Fibroblast of villous mesenchyme (primary cell): Measurements from ENCODE around the gene RNF4. TPM values are rescaled to one million over a fixed set of nuclear protein-coding genes. Genes with fewer than 3 reads are reported as not detected.

ENCODE experiments used
- DNase-seq: peaks from one replicate; pipeline ENCODE4 v3.0.0-alpha.2; 2010; ENCODE audit warnings: low read depth
- H3K4me3 ChIP-seq: 2 replicates; pipeline ENCODE4 v1.5.1; 2011; ENCODE audit warnings: low read depth, mild to moderate bottlenecking, low read length
- total RNA-seq: library from RNA; depleted of rRNA; stranded (reverse); fragments of >200 nt; gene quantifications from 2 replicates; pipeline ENCODE4 v1.2.3, GENCODE V29; 2012
- TF ChIP-seq, protein P1 (sequence below): IDR thresholded peaks from 2 replicates; pipeline ENCODE4 v1.5.1; 2012; ENCODE audit warnings: low read depth, mild to moderate bottlenecking, low read length; ENCODE audit not compliant: insufficient read depth

Gene RNF4
- total RNA-seq, 1 donor: 63.9 TPM

DNA sequence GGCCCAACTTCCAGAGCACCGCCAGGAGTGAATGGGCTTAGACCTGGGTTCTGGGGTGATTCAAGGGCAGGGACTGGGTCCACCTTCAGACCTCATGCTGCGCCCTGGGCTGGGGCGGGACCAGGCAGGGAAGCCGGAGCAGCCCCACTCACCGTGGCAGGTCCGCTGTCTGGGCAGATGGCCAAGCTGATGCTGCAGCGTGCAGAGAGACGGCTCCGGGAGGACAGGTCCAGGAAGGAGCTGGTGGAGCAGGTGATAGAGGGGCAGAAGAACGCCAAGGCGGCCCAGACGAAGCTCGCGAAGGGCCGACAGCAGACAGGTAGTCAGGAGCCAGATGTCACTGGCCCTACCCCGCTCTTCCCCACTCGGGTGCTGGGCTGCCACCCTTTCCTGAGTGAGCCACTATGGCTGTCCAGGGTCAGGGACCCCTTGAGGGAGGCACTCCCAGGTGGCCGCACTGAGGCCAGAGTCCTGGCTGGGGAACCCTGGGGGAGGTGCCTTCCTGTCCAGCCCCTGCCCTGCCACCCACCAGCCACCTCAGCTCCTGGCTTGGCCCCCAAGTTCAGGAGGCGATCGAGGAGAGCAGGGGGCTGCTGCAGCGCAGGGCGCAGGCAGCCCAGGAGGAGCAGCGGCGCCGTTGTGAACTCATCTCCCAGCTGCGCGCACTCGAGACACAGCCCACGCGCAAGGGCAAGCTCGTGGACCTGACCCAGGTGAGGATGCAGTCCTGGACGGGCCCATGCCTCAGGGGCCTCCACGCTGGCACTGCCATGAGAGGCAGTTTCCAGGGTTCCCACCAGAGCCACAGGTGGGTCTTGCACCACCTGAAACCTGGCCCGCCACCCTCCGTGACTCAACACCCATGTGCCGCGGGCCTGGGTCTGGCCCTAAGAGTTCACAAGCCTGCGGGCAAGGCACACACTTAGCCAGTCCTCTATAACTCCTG lies 10.1 kb upstream of the RNF4 start:
- no peak overlapping the region for H3K4me3 ChIP-seq
- TF ChIP-seq, protein P1, sequence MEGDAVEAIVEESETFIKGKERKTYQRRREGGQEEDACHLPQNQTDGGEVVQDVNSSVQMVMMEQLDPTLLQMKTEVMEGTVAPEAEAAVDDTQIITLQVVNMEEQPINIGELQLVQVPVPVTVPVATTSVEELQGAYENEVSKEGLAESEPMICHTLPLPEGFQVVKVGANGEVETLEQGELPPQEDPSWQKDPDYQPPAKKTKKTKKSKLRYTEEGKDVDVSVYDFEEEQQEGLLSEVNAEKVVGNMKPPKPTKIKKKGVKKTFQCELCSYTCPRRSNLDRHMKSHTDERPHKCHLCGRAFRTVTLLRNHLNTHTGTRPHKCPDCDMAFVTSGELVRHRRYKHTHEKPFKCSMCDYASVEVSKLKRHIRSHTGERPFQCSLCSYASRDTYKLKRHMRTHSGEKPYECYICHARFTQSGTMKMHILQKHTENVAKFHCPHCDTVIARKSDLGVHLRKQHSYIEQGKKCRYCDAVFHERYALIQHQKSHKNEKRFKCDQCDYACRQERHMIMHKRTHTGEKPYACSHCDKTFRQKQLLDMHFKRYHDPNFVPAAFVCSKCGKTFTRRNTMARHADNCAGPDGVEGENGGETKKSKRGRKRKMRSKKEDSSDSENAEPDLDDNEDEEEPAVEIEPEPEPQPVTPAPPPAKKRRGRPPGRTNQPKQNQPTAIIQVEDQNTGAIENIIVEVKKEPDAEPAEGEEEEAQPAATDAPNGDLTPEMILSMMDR: no peak
- no peak for DNase-seq

DNA sequence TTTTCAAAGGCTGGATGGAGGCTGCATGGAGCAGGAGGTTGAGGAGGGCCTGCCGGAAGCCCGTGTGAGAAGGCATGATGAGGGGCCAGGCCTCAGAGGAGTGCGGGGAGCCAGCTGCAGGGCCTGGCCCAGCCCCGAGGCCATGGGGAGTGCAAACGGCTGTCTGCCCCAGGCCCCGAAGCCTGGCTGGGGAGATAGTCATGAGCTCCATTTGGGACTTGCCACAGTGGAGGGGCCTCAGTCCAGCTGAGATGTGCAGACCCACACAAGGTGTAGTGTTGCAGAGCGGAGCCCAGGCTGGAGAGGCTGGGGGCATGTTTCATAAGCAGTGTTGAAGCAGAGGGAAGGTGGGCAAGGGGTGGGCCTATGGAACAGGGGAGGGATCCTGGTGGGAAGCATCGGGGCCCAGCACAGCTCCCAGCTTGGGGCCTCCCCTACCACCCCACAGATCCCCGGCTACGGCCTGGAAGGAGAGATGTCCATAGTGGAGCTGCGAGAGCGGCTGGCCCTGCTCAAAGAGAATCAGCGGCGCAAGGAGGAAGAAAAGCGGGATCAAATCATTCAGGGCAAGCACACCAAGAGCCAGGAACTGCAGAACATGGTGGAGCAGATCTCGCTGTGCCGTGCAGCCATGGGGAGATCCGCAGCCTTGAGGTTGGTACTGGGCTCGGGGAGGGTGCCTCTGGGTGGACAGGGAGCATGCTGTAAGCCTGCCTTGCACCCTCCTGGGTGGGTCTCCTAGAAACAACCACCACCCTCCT lies 9.1 kb upstream of the RNF4 start:
- H3K4me3 ChIP-seq: no peak overlapping the region
- TF ChIP-seq, protein P1: no peak
- no peak for DNase-seq

- TF ChIP-seq, protein P1: no peak
- no peak overlapping the region for H3K4me3 ChIP-seq
- DNase-seq: no peak
These were observed 7.5 kb upstream of the RNF4 start for GRCh38 chr4:2461246-2461960.

GRCh38 chr4:2462218-2462991 lies 6.5 kb upstream of the RNF4 start:
- peak overlapping the region; percentile 44 for H3K4me3 ChIP-seq
- TF ChIP-seq, protein P1: peak; percentile 34
- DNase-seq: peak; percentile 77

- no peak for DNase-seq
- TF ChIP-seq, protein P1: no peak
- H3K4me3 ChIP-seq: peak overlapping the region; percentile 44
These were observed 5.7 kb upstream of the RNF4 start for GRCh38 chr4:2462992-2463762.
